GM18499 (cell line): Measurements from ENCODE around the gene SRP14.
"Not testable (repeated sequence)": the region's sequence is repeated elsewhere in the genome, so short reads cannot be mapped to it uniquely, and the experiment has no call there.

ENCODE experiments used
- ATAC-seq: cut with Tn5 transposase; IDR thresholded peaks from one replicate; pipeline ENCODE4 v1.9.1; 2021; ENCODE audit warnings: moderate number of reproducible peaks; ENCODE audit not compliant: insufficient read depth, unreplicated experiment

Gene SRP14

GRCh38 chr15:40038638-40039543 is at the start of gene SRP14:
Gene SRP14 (minus strand): TSS chr15:40039181. CDS start chr15:40039116, 65 bp downstream.
- peak; percentile 71 for ATAC-seq

DNA sequence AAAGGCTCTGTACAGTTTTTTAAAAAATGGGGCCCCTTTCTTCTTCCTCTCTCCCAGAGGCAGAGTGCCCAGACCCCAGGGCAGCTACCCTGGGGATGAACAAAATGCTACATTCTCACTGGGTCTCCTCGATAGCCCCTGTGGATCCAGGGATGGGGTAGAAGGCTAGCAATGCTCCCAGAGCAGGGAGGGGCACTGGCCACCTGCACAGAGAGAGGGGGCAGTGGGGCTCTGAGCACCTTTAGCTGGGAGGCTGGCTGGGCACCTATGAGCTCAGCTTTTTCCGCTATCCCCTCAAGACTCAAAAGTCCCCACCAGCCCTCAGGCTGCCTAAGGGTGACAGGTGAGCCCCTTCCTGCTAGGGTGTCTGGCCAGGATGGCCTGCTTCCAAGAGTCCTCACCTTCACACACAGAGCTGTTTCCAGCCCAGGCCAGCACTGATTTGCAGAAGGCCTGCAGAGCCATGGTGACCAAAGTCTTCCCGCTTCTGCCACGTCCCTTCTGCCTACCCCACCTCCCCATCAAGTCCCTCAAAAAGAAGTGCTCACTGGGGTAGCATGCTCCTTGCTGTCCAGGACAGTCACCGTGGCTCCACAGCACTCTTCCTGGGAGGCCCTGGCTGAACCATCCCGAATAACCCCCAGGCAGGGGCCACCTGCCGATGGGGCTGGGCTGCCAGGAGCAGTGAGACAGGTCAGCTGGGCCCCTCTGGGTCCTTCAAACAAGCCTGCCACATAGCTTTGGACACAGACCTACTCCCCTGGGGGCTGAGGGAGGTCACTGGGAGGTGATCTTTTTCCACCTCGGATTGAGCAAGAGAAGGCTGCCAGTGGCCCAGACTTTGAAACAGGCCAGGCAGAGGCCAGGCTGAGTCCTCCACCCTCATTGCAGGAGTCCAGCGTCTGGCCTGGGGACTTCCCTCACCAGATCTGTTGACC is 49.3 kb upstream of the SRP14 start:
- no peak for ATAC-seq

DNA sequence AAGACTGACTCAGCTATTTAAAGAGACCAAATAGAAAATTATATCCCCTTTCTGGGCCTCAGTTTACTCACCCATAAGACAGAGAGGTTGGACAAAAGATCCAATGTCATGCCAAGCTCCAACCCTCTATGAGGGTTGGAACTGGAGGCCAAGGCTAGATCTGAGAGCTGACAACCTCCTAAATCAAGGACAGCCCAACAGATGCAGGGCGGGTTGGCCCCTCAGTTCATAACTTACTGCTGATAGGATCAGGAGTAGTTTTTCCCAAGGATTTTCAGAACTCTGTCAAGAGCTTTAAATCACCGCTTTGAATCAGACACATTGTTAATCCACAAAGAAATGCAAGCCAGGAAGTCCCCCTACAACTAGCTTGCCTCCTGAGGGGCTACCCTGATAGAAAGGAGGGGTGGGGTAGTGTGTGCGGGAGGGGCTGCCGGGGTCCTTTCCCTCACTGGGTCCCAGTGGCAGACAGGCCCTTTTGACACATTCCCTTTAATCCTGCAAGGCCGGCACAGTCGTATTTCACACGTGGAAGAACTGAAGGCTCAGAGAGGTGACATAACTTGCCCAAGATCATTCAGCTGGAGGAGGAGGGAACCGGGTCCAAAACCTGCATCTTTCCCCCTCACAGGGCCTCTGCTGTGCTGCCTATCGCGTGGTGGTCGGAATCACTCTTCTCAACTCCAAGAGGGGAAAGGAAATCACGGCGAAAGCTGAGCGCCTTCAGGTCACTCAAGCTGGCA is 48.3 kb upstream of the SRP14 start:
- no peak for ATAC-seq

DNA sequence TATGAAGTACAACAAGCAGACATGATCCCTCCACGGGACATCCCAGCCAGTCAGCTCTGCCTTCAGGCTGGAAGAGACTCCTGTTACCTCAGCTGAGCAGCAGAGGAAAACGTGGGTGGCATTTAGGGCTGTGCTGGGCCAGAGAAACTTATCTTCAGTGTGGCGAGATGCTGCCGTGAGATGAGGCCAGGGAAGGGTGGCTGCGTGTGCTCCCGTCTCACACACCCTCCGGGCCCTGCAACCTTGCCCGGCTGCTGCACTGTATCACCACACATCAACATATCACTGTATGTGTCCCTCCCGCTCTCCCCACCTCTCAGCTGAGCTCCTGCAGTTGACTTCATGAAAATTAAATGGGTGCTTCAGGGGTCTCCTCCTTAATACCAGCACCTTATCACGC is 46.3 kb upstream of the SRP14 start:
- ATAC-seq = no peak

DNA sequence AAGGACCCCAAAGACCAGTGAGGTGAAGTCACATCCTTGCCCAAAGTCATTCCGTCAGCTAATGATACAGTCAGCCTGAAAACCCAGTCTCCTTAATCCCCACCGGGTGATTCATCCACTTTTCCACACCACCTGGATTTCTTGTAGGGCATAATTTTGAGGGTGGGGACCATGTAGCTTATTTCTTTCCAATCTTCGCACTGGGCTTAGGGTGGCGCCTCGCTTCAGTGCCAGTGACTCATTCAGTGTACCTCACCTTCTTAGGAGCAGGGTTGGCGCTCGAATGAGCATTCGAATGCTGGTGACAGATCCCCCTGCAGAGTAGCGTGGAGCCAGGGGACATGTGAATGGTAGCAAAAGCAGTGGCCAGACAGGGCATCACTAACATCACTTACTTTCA is 45.7 kb upstream of the SRP14 start:
- ATAC-seq = no peak

DNA sequence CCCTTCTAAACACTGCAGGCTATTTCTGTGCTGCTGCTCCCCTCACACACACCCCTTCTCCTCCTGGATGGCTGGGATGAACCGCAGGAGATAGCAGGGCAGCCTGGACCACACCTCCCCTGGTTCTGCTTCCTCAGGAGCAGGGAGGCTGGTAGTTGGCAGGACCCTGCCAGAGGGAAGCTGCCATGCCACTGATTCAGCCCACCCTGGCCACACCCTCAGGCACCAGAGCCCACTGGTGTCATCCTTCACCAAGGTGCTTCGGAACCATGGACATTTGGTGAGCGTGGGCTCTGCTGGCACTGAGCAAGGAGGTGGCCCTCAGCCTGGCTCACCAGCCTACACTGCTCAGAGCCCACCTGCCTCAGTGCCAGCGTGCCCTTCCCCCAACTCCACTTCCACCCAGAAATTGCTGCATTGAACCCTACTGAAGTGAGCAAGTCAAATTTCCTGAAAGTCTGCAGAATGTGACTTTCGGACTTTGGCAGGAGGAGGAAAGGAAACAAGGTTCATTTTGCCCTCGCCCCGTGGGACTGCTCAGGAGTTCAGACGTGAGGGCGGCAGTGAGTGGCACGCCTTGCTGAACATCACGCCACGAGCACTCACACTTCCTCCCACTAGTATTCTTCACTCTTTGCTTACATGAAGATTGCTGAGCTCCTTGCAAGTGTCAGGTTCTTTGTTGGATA is 43.4 kb upstream of the SRP14 start:
- ATAC-seq = no peak

DNA sequence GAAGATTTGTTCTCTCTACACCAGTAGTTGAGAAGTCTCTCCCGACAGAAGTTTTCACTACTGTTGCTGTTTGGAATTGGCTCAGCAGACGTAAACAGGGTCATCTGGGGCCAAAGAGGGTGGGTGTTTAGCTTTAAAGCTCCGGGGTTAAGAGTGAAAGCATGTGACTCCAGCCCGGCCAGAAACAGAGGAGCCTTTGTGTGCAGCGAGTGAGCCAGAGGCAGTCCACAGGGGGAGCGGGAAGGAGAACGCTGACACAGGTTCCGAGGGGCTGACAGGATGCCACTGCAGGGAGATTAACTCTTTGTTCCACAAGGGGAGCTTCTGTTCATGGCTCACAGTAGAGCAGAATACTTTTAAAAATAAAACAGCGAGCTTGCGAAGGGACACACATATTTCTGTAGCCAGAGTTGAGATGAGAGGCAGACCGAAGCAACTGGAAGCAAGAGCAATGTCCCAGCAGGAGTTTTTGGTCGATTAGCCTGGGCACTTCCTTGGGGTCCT is 42.8 kb upstream of the SRP14 start:
- ATAC-seq = no peak

- ATAC-seq = no peak
Observed at GRCh38 chr15:40080847-40081246, 41.9 kb upstream of the SRP14 start.

DNA sequence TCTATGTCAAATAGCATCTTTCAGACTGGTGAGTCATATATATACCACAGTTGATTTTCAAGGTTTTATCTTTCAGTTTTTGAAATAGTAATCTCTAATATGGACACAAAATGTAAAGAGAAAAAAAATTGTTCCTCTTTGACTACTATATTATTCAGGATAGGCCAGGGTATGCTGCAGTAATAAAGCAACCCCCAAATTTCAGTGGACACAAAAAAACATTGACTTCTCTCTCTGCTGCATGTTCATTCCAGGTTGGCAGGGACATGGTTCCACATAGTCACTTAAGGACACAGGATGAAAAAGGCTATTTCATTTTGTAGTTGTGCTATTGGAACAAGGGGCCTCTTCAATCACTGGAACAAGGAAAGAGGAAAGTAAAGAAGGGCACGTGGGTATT is 41.1 kb upstream of the SRP14 start:
- ATAC-seq = no peak

DNA sequence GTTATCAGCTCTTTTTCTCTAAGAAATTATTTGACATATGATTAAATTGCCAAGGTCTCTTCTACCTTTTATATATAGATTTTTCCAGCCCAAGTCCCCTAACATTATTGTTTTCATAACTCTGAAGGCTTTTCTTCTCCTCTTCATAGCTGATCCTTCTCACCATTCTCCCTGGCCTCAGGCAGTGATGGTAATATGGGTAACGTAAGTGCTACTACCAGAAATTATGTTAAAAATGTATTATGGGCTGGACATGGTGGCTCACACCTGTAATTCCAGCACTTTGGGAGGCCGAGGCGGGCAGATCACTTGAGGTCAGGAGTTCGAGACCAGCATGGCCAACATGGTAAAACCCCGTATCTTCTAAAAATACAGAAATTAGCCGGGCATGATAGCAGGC is 40.5 kb upstream of the SRP14 start:
- ATAC-seq = no peak

DNA sequence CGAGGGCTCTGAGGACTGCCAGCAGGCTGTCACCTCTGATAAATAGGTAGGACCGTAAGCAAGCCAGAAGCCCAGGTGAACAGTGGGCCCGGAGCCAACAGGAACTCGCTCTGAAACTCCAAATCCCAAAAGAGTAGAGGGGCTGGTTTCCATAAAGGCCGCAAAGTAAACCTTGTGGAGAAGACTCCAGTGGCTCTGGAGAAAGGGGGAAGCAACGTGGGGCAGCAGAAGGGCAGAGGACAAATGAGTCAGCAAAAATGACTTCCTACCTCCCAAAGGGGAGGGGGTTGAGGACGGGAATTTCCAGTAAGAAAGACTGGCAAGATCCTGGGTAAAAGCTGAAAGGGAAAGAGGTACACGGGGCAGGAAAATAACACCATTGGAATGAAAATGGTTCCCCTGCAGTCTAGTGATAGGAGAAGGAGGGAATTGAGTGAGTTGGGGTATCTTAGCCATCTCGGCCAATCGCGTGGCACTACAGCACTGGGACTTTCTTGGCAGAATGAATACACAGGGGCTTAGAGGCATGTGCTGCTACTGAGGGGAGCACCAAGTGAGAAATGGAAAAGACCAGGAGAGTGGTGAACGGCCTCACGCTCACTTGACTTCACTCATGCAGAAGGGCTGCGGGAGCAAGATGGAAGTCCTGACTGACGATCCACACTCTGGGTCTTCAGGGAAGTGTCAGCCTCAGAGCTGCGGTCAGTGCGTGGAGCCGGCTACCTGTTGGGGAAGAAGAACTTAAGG is 36.5 kb upstream of the SRP14 start:
- ATAC-seq = no peak

GRCh38 chr15:40074656-40075055 is 35.7 kb upstream of the SRP14 start:
- not testable (repeated sequence) for ATAC-seq

DNA sequence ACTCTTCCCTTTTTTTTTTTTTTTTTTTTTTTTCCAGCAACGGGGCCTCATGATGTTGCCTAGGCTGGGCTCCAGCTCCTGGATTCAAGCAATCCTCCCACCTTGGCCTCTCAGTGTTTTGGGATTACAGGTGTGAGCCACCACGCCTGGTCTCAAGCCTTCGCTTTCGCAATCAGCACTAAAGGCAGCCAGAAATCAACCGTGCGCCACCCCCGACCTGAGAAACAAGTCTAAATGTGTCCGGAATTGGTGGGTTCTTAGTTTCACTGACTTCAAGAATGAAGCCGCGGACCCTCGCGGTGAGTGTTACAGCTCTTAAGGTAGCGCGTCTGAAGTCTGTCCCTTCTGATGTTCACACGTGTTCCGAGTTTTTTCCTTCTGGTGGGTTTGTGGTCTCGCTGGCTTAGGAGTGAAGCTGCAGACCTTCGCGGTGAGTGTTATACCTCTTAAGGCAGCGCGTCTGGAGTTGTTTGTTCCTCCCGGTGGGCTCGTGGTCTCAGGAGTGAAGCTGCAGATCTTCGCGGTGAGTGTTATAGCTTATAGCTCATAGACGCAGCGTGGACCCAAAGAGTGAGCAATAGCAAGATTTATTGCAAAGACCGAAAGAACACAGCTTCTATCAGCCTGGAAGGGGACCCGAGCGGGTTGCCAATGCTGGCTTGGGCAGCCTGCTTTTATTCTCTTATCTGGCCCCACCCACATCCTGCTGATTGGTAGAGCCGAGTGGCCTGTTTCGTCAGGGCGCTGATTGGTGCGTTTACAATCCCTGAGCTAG is 34.9 kb upstream of the SRP14 start:
- not testable (repeated sequence) for ATAC-seq

DNA sequence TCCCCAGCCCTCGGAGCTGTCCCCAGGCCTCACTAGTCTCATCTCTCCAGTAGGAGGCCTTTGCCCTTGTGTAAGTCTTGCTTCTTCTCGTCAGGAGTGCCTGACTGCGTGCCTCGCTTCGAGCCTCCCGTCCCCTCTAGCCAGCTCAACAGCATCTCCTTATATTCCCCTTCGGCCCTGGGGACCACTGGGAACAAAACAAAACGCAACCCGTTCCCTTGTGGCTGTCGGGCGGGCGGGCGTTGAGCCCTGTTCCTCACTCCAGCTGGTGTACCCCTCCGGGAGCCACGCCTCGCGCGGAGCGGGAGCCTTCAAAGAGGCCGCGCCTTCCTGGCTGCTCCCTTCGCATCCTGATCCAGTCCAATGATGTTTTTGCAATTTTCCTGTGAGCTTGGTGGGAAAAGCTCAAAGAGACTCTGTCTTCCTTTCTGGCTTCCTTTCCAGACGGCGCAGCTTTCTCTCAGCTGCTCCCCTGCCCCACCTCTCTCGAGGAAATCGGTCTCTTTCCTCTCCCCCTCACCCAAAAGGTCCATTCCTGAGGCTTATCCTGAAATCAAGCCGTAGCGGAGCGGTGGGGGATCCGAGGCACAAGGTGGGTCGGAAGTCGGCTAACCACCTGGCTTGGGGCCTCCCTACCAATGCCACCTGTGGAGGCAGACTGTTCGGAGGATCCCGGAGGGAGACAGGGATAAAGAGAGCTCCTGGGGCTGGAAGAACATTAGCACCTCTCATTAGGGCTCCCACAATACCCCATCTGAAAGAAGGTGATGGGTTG is 33.4 kb upstream of the SRP14 start:
- no peak for ATAC-seq

DNA sequence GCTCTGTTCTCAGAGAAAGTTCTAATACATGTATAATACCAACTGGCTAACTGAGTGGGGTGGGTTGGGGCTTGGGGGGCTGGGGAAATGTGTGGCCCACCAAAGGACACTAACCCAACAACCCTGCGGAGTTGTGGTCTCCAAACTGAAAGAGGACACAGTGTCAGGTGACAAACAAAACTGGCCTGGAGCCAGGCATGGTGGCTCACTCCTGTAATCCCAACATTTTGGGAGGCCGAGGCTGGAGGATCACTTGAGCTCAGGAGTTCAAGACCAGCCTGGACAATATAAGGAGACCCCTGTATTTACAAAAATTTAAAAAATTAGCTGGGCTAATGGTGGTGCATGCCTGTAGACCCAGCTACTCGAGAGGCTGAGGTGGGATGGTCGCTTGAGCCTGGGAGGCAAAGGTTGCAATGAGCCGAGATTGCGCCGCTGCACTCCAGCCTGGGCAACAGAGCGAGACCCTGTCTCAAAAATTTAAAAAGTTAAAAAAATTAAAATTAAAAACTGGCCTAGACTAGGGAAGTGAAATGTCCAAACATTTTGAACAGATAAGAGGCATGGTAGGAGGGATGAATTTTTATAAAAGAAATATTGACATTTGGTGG is 31.7 kb upstream of the SRP14 start:
- ATAC-seq = no peak

DNA sequence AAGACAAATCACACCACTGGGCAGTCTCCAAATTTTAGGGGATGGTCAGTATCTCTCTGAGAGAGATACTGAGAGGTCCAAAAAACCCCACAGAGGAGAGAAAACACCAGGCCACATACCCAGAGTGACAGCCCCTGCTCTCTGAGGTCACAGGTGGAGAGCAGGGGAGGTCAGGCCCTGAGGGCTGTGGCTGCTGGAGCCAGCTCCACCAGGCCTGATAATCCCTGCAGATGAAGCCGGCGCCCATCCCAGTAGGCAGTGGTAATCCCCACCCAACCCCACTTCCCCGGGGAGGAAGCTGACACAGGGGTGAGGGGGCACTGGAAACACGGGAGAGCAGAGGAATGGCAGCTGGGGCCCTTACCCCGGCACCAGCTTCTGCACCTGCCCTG is 31.2 kb upstream of the SRP14 start:
- ATAC-seq = no peak
